IMR-90 (cell line): ENCODE measurements around the gene FGGY.
A peak's percentile ranks its signal among the peaks of the same experiment; 100 is the strongest.

Experiments
- BHLHE40 ChIP-seq: fragments of 150-350 bp; IDR thresholded peaks from 2 replicates; pipeline ENCODE4 v1.6.1; 2016; ENCODE audit warnings: mild to moderate bottlenecking, low read depth, low read length
- CEBPB ChIP-seq: IDR thresholded peaks from 2 replicates; pipeline ENCODE4 v1.6.1; 2012; ENCODE audit warnings: low read depth, low read length, improper control_type of control experiment
- CHD1 ChIP-seq: IDR thresholded peaks from 2 replicates; pipeline ENCODE4 v1.6.1; 2012; ENCODE audit warnings: low read depth, low read length, improper control_type of control experiment
- FOS ChIP-seq: fragments of 150-350 bp; IDR thresholded peaks from 2 replicates; pipeline ENCODE4 v1.6.1; 2016; ENCODE audit warnings: low read depth, low read length
- MAFK ChIP-seq: IDR thresholded peaks from 2 replicates; pipeline ENCODE4 v1.6.1; 2012; ENCODE audit warnings: low read depth, low read length, improper control_type of control experiment
- MAZ ChIP-seq: IDR thresholded peaks from 2 replicates; pipeline ENCODE4 v1.6.1; 2012; ENCODE audit warnings: low read depth, mild to moderate bottlenecking, low read length, improper control_type of control experiment, moderate library complexity, borderline replicate concordance
- POLR2A ChIP-seq: IDR thresholded peaks from 2 replicates; pipeline ENCODE4 v1.6.1; 2012; ENCODE audit warnings: mild to moderate bottlenecking, low read depth, low read length
- RFX5 ChIP-seq: IDR thresholded peaks from 2 replicates; pipeline ENCODE4 v1.8.0; 2012; ENCODE audit warnings: low read depth, mild to moderate bottlenecking, low read length, moderate library complexity
- TF ChIP-seq, protein P1 (sequence below): conservative IDR thresholded peaks from 2 replicates; pipeline ENCODE4 v1.5.1; 2012; ENCODE audit warnings: mild to moderate bottlenecking, low read depth, low read length, improper control_type of control experiment
- TF ChIP-seq, protein P2 (sequence below): fragments of 150-350 bp; IDR thresholded peaks from 2 replicates; pipeline ENCODE4 v1.6.1; 2016; ENCODE audit warnings: low read depth, mild to moderate bottlenecking, low read length, moderate library complexity, borderline replicate concordance
- TF ChIP-seq, protein P3 (sequence below): fragments of 150-350 bp; IDR thresholded peaks from 2 replicates; pipeline ENCODE4 v1.6.1; 2017; ENCODE audit warnings: mild to moderate bottlenecking, antibody characterized with exemption, low read length, low read depth

DNA sequence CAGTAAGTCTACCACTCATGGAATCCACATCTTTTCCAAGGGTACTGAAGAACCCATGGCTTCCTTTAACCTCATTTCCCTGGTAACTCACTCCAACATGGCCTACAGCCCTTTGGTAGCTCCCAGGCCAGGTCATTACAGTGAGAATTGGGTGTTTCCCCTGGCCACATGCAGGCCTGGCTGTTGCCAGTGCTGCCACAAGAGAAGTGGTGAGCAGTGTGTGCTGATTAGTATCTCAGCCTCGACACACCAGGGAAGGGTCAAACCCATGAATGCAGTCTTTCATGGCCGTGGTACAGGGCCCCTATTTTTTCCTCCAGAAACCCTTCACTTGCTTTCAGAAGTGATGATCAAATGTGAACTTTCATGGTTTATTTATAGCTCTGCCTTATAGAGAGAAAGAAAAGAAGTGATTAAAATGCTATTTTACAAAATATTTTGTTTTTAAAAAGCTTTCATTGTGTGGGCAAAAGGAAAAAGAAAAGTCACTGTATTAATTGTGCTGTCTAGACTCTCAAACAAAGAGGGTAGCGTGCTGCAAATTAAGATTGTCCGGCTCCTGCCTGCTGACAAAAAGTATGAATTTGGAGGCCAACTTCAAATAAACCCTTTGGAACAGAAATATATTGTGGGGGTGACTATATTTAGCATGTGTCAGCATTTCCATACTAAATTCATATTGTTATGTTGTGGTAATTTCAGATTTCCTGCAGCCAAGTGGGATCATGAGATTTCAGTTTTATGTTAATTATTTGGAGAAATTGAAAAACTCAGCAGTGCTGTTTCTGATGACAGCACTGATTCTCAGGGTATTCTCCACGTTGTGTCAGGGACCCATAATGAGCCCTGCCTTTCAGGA, 455.9 kb downstream of the FGGY start:
- TF ChIP-seq, protein P1, sequence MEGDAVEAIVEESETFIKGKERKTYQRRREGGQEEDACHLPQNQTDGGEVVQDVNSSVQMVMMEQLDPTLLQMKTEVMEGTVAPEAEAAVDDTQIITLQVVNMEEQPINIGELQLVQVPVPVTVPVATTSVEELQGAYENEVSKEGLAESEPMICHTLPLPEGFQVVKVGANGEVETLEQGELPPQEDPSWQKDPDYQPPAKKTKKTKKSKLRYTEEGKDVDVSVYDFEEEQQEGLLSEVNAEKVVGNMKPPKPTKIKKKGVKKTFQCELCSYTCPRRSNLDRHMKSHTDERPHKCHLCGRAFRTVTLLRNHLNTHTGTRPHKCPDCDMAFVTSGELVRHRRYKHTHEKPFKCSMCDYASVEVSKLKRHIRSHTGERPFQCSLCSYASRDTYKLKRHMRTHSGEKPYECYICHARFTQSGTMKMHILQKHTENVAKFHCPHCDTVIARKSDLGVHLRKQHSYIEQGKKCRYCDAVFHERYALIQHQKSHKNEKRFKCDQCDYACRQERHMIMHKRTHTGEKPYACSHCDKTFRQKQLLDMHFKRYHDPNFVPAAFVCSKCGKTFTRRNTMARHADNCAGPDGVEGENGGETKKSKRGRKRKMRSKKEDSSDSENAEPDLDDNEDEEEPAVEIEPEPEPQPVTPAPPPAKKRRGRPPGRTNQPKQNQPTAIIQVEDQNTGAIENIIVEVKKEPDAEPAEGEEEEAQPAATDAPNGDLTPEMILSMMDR: no peak
- TF ChIP-seq POLR2A (no peak), CHD1 (no peak), MAFK (peak; percentile 92), CEBPB (no peak), RFX5 (no peak), MAZ (no peak), BHLHE40 (no peak), FOS (no peak)
- TF ChIP-seq, protein P2, sequence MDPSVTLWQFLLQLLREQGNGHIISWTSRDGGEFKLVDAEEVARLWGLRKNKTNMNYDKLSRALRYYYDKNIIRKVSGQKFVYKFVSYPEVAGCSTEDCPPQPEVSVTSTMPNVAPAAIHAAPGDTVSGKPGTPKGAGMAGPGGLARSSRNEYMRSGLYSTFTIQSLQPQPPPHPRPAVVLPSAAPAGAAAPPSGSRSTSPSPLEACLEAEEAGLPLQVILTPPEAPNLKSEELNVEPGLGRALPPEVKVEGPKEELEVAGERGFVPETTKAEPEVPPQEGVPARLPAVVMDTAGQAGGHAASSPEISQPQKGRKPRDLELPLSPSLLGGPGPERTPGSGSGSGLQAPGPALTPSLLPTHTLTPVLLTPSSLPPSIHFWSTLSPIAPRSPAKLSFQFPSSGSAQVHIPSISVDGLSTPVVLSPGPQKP: no peak
- TF ChIP-seq, protein P3, sequence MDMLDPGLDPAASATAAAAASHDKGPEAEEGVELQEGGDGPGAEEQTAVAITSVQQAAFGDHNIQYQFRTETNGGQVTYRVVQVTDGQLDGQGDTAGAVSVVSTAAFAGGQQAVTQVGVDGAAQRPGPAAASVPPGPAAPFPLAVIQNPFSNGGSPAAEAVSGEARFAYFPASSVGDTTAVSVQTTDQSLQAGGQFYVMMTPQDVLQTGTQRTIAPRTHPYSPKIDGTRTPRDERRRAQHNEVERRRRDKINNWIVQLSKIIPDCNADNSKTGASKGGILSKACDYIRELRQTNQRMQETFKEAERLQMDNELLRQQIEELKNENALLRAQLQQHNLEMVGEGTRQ: no peak
